Neural progenitor cell (in vitro differentiated cells): ENCODE measurements around the gene SCFD2. TPM values are rescaled to one million over a fixed set of nuclear protein-coding genes. Genes with fewer than 3 reads are reported as not detected.

ENCODE experiments used
- DNase-seq: peaks from one replicate; pipeline ENCODE4 v3.0.0-alpha.2; 2016; ENCODE audit warnings: low spot score
- H2AFZ ChIP-seq: fragments of 200-600 bp; sonication (generic); replicated peaks from 2 replicates; pipeline ENCODE4 v1.6.1; 2016; ENCODE audit warnings: antibody characterized with exemption
- H3F3A ChIP-seq: fragments of 200-600 bp; sonication (generic); 2 replicates; pipeline ENCODE4 v1.6.1; 2016; ENCODE audit warnings: antibody characterized with exemption, low read depth
- H3K27ac ChIP-seq: fragments of 200-600 bp; sonication (generic); 2 replicates; pipeline ENCODE4 v1.5.1; 2016; ENCODE audit warnings: mild to moderate bottlenecking
- H3K27me3 ChIP-seq: fragments of 200-600 bp; sonication (generic); 2 replicates; pipeline ENCODE4 v1.6.1; 2016; ENCODE audit warnings: mild to moderate bottlenecking, moderate library complexity
- H3K36me3 ChIP-seq: fragments of 200-600 bp; sonication (generic); 2 replicates; pipeline ENCODE4 v1.5.1; 2016
- H3K4me1 ChIP-seq: fragments of 200-600 bp; sonication (generic); 2 replicates; pipeline ENCODE4 v1.6.1; 2016; ENCODE audit warnings: mixed run types
- H3K4me2 ChIP-seq: fragments of 200-600 bp; sonication (generic); 2 replicates; pipeline ENCODE4 v1.6.1; 2016
- H3K4me3 ChIP-seq: fragments of 200-600 bp; sonication (generic); 2 replicates; pipeline ENCODE4 v1.5.1; 2016
- H3K79me2 ChIP-seq: fragments of 200-600 bp; sonication (generic); 2 replicates; pipeline ENCODE4 v1.6.1; 2016; ENCODE audit warnings: low read depth
- H3K9ac ChIP-seq: fragments of 200-600 bp; sonication (generic); 2 replicates; pipeline ENCODE4 v1.6.1; 2016
- H3K9me3 ChIP-seq: fragments of 200-600 bp; sonication (generic); 2 replicates; pipeline ENCODE4 v1.5.1; 2016; ENCODE audit warnings: low read depth
- H4K20me1 ChIP-seq: fragments of 200-600 bp; sonication (generic); 2 replicates; pipeline ENCODE4 v1.6.1; 2016; ENCODE audit warnings: low read depth
- H3K27ac Mint-ChIP-seq: 3 replicates; pipeline ENCODE4 v1.8.0; 2021; ENCODE audit warnings: mixed read lengths
- H3K27me3 Mint-ChIP-seq: 2 replicates; pipeline ENCODE4 v1.8.0; 2022; ENCODE audit warnings: low read depth, mild to moderate bottlenecking, inconsistent platforms, moderate library complexity, mixed read lengths; ENCODE audit not compliant: insufficient read depth
- H3K36me3 Mint-ChIP-seq: 3 replicates; pipeline ENCODE4 v1.8.0; 2021; ENCODE audit warnings: mixed read lengths
- H3K4me1 Mint-ChIP-seq: 3 replicates; pipeline ENCODE4 v1.8.0; 2021; ENCODE audit warnings: mixed read lengths
- H3K4me3 Mint-ChIP-seq: 3 replicates; pipeline ENCODE4 v1.8.0; 2021; ENCODE audit warnings: mild to moderate bottlenecking, moderate library complexity, mixed read lengths
- H3K9me3 Mint-ChIP-seq: 3 replicates; pipeline ENCODE4 v1.8.0; 2020; ENCODE audit warnings: mixed read lengths
- EZH2 ChIP-seq: fragments of 200-600 bp; sonication (generic); IDR thresholded peaks from 2 replicates; pipeline ENCODE4 v1.6.1; 2017; ENCODE audit warnings: antibody characterized with exemption, mild to moderate bottlenecking, moderate library complexity
- EZH2phosphoT487 ChIP-seq: fragments of 200-600 bp; sonication (generic); IDR thresholded peaks from 2 replicates; pipeline ENCODE4 v1.6.1; 2017; ENCODE audit warnings: antibody characterized with exemption
- total RNA-seq: library from RNA; depleted of rRNA; stranded (reverse); fragments of >200 nt; gene quantifications from 2 replicates; pipeline ENCODE4 v1.2.3, GENCODE V29; 2015; ENCODE audit warnings: low replicate concordance
- TF ChIP-seq, protein P1 (sequence below): fragments of 200-600 bp; sonication (generic); IDR thresholded peaks from 2 replicates; pipeline ENCODE4 v1.5.1; 2017; ENCODE audit warnings: antibody characterized with exemption, mild to moderate bottlenecking

SCFD2 gene
- total RNA-seq, 1 donor from 2014 or later: 4.8 TPM

DNA sequence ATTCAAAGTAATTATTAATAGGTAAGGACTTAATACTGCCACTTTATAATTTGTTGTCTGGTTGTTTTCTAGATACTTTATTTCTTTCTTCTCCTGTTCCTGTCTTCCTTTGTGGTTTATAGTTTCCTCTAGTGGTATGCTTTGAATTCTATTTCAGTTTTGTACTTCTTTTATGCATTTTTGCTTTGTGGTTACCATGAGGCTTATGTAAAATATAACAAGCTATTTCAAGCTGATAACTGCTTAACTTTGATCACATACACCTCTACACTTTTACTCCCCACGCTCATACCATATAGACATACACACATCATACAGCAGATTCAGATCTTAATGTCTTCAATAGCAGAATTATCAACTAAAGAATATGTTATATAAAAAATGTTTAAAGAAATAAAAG is 192.3 kb downstream of the SCFD2 start:
- Mint-ChIP-seq H3K4me1 (no peaks in the 10 kb centered on the region), H3K27me3 (no peaks in the 10 kb centered on the region)
- TF ChIP-seq, protein P1, sequence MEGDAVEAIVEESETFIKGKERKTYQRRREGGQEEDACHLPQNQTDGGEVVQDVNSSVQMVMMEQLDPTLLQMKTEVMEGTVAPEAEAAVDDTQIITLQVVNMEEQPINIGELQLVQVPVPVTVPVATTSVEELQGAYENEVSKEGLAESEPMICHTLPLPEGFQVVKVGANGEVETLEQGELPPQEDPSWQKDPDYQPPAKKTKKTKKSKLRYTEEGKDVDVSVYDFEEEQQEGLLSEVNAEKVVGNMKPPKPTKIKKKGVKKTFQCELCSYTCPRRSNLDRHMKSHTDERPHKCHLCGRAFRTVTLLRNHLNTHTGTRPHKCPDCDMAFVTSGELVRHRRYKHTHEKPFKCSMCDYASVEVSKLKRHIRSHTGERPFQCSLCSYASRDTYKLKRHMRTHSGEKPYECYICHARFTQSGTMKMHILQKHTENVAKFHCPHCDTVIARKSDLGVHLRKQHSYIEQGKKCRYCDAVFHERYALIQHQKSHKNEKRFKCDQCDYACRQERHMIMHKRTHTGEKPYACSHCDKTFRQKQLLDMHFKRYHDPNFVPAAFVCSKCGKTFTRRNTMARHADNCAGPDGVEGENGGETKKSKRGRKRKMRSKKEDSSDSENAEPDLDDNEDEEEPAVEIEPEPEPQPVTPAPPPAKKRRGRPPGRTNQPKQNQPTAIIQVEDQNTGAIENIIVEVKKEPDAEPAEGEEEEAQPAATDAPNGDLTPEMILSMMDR: no peak

DNA sequence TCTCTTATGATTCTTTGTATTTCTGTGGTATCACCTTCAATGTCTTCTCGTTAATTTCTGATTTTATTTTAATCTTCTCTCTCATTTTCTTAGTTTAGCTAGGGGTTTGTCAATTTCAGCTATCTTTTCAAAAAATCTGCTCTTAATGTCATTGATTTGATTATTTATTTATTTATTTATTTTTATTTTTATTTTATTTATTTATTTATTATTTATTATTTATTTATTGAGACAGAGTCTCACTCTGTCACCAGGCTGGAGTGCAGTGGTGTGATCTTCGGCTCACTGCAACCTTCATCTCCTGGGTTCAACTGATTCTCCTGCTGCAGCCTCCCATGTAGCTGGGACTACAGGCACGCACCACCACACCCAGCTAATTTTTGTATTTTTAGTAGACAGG is 194.1 kb downstream of the SCFD2 start:
- Mint-ChIP-seq H3K27ac (no peak overlapping the region), H3K36me3 (no peaks in the 10 kb centered on the region), H3K9me3 (peaks cover 6% of the 10 kb centered on the region), H3K4me3 (no peak overlapping the region), H3K27me3 (no peaks in the 10 kb centered on the region), H3K4me1 (no peaks in the 10 kb centered on the region)
- Histone ChIP-seq H3F3A (no peaks in the 10 kb centered on the region), H3K79me2 (no peaks in the 10 kb centered on the region), H3K4me3 (no peak overlapping the region), H3K27ac (no peak overlapping the region), H4K20me1 (no peaks in the 10 kb centered on the region), H3K9me3 (no peaks in the 10 kb centered on the region), H3K4me2 (no peak overlapping the region), H3K27me3 (no peaks in the 10 kb centered on the region), H3K36me3 (no peaks in the 10 kb centered on the region), H2AFZ (no peak overlapping the region), H3K9ac (no peak overlapping the region), H3K4me1 (no peaks in the 10 kb centered on the region)
- no peak for TF ChIP-seq EZH2phosphoT487
- TF ChIP-seq, protein P1: no peak
- no peak for DNase-seq

More for the DNA sequence above, 192.3 kb downstream of the SCFD2 start:
- H3K9ac ChIP-seq: no peak overlapping the region
- no peaks in the 10 kb centered on the region for H3F3A ChIP-seq
- no peaks in the 10 kb centered on the region for H3K9me3 ChIP-seq
- no peak overlapping the region for H3K4me2 ChIP-seq
- Mint-ChIP-seq H3K4me3 (no peak overlapping the region), H3K36me3 (peaks cover 3% of the 10 kb centered on the region), H3K9me3 (peaks cover 14% of the 10 kb centered on the region), H3K27ac (no peak overlapping the region)
- no peaks in the 10 kb centered on the region for H3K79me2 ChIP-seq
- no peak overlapping the region for H2AFZ ChIP-seq
- no peaks in the 10 kb centered on the region for H3K4me1 ChIP-seq
- no peak overlapping the region for H3K4me3 ChIP-seq
- H3K27me3 ChIP-seq: no peaks in the 10 kb centered on the region
- H3K27ac ChIP-seq: no peak overlapping the region
- H4K20me1 ChIP-seq: no peaks in the 10 kb centered on the region
- no peak for DNase-seq
- H3K36me3 ChIP-seq: no peaks in the 10 kb centered on the region

DNA sequence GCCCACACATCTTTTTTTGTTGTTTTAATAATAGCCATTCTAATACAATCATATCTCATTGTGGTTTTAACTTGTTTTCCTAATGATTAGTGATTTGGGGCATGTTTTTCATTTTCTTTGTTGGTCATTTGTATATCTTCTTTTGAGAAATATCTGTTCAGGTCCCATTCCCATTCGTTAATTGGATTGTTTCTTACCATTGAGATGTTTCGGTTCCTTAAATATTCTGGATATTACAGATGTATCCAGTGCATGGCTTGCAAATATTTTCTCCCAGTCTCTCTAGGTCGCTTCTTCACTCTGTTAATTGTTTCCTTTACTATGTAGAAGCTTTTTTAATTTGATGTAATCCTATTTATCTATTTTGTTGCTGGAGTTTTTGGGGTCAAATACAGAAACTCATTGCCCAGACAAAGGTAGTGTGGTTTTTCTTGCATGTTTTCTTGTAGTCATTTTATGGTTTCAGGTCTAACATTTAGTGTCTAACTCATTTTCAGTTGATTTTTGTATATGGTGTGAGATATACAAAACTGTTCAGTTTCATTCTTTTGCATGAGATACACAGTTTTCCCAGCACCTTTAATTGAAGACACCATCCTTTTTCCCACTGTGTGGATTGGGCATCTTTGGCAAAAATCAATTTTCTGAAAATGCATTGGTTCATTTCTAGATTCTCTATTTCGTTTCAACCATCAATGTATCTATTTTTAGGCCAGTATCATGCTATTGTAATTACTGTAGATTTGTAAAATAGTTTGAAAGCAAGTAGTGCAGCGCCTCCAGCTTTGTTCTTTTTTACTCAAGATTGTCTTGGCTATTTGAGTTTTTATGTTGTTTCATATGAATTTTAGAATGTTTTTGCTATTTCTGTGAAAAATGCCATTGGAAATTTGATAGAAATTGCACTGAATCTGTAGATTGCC is 195.9 kb downstream of the SCFD2 start:
- H3K27ac Mint-ChIP-seq: no peak overlapping the region
- H3K4me3 Mint-ChIP-seq: no peak overlapping the region
- Histone ChIP-seq H3F3A (no peaks in the 10 kb centered on the region), H3K9me3 (no peaks in the 10 kb centered on the region), H3K9ac (no peak overlapping the region), H3K79me2 (no peaks in the 10 kb centered on the region), H3K27ac (no peak overlapping the region), H3K4me1 (no peaks in the 10 kb centered on the region), H3K4me3 (no peak overlapping the region), H3K4me2 (no peak overlapping the region), H2AFZ (no peak overlapping the region), H4K20me1 (no peaks in the 10 kb centered on the region), H3K36me3 (no peaks in the 10 kb centered on the region), H3K27me3 (no peaks in the 10 kb centered on the region)
- no peaks in the 10 kb centered on the region for H3K4me1 Mint-ChIP-seq
- H3K9me3 Mint-ChIP-seq: peaks cover 2% of the 10 kb centered on the region
- TF ChIP-seq EZH2 (no peak), EZH2phosphoT487 (no peak)
- TF ChIP-seq, protein P1: no peak
- DNase-seq: no peak
- no peaks in the 10 kb centered on the region for H3K27me3 Mint-ChIP-seq
- H3K36me3 Mint-ChIP-seq: no peaks in the 10 kb centered on the region
